HG02938 (cell line): ENCODE results near the gene ERCC6.

ENCODE experiments used
- ATAC-seq: cut with Tn5 transposase; IDR thresholded peaks from one replicate; pipeline ENCODE4 v1.9.1; 2021; ENCODE audit warnings: mild to moderate bottlenecking, moderate library complexity; ENCODE audit not compliant: unreplicated experiment

The ERCC6 gene

DNA sequence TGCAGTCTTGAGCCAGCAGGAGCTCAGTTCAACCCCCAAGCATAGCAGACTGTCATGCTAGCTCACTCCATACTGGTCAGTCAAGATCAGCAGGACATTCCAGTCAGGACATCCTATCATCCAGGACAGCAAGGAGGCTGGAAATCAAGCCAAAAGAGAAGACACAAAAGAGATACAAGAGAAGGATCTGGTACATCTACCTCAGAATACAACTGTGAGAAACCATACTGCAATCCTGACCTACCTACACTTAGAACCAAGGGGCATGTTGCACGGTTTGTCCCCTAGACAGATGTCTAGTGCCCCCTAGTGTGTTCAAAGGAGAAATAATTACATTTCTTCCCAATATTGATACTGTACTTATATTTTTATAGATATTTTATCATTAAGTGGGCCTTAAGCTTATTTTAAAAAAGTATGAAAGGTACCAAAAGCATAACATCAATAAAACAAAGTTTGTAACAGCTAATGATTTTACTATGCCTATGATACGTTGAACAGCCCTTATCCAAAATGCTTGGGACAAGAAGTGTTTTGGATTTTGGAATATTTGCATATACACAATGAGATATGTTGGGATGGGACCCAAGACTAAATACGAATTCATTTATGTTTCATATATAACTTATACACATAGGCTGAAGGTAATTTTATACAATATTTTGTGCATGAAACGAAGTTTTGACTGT lies 26.7 kb downstream of the ERCC6 start:
- no peak for ATAC-seq

- no peak for ATAC-seq
These were observed 29.1 kb downstream of the ERCC6 start for GRCh38 chr10:49509771-49510303.

DNA sequence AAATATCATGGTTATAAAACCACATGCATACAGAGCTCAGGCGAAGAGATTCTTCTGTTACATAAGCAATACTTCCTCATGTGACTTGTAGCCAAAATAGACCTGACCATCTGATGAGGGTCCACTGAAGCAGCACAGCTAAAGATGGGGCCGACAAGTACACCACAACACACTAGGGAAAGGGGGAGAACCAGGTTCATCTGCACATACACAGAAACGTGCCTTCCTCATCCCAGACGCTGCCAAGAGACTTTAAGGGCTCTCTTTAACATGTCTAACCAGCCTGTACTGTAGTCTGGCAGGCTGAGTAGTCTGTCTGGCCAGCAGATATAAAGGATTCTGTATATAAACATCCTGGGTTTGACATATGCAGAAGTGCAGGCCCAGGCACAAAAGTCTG lies 30.3 kb downstream of the ERCC6 start:
- ATAC-seq, result no peak

DNA sequence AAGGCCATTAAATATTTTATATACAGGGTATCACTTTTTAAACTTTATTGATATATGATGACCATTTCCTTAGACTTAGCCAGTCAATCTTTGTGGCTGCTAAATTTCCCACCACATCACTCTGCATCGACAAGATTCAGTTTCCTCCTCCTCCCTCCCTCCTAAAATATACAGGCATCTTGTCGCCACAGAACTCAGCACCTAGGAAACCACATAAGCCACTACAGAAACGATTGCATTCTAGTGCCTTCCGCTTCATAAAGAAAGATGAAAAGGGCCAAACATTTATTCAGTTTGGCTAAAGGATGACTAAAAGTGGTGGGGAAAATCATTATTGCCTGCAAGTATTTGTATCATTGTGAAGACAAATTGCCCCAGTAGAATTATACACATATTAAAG lies 30.7 kb downstream of the ERCC6 start:
- no peak for ATAC-seq

DNA sequence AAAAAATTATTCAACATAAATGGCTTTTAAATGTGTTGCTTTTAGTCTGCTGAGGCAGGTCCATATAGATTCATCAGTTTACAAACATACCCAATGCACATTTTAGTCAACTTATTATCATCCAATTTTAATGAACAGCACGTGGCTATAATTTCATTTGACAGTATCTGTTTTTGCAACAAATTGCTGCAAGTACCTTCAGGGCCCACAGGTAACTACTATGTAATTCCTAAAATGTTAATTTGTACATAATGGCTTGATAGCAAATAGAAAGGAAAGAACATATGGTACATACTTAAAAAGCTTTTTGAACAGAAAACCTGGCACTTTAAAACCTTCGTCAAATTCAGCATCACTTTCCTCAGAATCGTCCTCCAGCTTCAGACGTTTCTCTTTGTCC lies 33.3 kb downstream of the ERCC6 start:
- ATAC-seq, result no peak

GRCh38 chr10:49505076-49505475 lies 33.8 kb downstream of the ERCC6 start:
- no peak for ATAC-seq

DNA sequence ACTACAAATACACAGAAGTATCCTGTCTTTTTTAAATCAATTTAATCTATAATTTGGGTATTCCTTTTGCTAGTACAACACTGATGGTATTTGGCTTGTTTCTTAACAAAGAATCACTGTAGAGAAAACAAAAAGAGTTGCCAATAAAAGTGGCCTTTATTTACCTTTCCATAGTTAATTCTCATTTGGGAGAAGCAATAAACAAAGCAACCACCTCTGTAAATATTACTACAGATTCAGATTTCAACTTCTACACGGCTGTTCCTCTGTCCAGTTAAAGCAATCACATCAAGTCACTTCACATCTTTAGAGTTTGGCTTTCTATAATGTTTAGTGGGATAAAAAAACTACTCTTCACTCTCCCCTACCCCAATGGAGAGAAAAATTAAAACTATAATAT lies 34.4 kb downstream of the ERCC6 start:
- no peak for ATAC-seq

DNA sequence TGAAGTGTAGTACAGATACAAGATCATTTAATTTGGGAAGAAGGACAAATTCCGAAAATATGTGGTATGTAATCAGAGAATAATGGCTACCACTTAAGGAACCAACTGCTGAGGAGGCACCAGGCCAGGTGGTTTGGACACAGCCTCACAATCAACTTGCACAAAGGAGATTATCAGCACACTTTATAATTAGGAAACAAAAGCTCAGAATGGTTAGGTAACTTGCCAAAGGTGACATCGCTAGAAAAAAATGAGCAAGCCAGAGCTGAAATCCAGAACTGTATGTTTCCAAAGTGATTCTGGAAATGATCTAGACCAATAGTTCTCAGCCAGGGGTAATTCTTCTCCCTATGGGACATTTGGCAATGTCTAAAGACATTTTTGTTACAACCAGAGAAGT lies 36.6 kb downstream of the ERCC6 start:
- no peak for ATAC-seq

- ATAC-seq, result no peak
These were observed 38.5 kb downstream of the ERCC6 start for GRCh38 chr10:49500412-49500811.

GRCh38 chr10:49499305-49499851 lies 39.5 kb downstream of the ERCC6 start:
- no peak for ATAC-seq

DNA sequence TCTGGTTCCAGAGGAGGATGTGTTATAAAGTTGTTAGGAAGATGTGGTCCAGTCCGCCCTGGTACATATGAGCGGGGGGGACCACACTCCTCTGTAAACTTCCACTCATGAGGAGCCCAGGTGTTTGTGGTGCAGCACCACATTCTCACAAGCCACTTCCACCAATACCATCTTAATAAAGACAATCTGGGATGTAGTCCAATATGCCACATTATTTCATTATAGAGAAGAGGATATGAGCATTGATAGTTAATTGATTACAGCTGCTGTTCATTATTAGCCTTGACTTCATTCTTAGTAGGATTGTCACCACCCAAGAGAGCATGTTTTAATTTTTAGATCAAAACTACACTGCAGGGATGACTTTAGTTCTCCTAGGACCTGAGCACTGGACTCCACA lies 40.5 kb downstream of the ERCC6 start:
- no peak for ATAC-seq

GRCh38 chr10:49497358-49497757 lies 41.6 kb downstream of the ERCC6 start:
- ATAC-seq, result no peak

DNA sequence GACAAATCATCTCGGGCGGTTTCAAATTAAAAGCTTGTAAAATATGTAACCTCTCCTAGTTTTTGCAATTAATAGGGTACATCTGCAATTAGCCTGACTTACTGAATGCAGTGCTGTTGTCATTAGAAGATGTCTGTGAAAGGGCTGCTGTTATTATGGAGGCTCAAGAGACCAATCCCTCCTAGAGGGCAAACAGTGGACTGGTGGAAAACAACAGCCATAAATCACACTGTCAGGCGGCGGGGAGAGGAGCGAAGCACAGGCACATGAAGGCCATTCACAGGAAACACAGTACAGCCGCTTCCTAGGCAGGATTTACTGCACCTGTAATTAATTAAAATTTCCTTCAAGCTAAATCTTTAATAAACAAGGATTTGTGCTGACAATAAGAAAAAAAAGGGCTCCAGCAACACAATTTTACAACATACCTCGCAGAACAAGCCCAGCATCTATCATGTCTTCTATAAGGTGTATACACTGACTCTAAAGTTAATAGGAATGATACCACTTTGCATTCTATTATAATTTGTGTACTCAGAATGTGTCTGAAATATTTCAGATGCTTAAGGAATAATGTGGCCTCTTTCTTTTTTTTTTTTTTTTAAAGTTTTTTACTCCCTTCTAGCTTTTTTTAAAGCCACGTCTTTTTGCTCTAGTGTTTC lies 50.7 kb downstream of the ERCC6 start:
- ATAC-seq, result no peak

- ATAC-seq, result no peak
These were observed 52.2 kb downstream of the ERCC6 start for GRCh38 chr10:49486738-49487137.

DNA sequence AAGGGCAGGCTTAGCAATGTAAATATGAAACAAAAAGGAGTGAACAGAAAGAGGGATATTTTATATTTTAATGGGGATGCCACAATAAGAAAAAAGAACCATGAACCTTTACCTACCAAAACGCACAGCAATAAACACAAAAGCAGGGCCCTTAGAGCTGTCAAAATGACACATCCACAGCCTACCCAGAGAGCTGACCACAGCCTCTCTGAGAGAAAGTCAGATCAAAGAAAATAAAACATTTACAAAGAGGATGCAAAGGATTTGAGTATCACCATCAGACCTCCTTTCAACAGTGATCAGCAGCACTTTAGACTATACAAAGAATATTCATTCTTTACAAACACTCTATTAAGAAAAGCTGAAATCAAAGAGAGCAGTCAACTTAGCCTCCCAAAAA lies 52.9 kb downstream of the ERCC6 start:
- no peak for ATAC-seq

DNA sequence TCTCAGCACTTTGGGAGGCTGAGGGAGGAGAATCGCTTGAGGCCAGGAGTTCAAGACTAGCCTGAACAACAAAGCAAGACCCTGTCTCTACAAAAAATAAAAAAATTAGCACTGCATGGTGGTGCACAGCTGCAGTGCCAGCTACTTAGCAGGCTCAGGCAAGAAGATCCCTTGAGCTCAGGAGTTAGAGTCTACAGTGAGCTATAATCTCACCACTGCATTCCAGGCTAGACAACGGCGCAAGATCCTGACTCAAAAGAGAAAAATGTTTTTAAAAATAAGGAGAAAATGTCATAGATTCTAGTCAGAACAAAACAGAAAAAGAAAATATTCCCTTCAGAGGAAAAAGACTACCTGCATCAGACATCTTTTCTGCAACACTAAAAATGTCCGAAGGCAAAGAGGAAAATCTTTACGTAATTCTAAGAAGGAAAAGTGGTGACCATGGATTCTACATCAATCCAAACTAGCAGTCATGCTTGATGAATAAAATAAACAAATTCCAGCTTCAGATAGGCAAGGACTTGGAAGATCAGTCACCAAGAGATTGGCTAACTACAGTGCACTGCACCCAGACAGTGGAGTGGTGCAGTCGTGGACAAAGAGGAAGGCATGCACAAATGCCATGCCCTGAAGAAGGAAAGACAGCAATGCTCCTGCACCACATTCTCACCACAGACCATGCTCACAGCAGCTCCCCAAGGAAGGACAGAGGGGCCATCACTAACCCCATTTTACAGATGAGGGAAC lies 54.3 kb downstream of the ERCC6 start:
- no peak for ATAC-seq

DNA sequence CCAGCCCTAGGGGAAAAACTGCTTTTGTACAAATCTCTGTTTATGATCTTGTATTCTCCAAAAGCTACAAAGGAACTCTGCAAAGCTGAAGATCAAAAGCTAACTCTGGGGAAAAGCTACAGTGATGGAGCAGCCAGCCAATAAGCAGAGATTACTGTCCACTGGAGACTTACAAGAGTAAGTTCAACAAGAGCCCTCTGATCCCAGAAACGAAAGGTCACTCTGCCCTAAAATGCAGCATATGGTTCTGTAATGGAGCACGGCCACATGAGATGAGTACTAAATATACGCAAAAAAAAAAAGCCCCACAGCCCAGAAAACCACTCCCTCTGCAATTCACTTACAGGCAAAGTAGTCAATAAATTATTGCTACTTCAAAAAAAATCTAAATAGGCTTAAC lies 60.1 kb downstream of the ERCC6 start:
- ATAC-seq, result no peak

DNA sequence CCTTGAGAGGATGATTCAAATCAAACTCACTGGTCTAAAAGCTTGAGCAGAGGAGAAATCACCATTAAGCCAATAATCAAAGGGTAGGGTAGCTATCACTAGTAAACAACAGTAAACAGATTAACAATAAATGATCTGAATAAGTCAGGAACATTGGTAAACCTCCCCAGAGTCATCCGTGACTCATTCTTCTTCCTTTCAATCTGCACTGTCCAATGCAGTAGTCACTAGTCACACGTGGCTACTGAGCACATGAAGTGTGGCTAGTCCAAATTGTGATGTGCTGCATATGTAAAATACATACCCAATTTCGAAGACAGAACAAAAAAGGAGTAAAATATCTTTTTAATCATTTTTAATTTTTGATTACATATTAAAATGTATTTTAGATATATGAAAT lies 64.0 kb downstream of the ERCC6 start:
- no peak for ATAC-seq

- no peak for ATAC-seq
These were observed 67.4 kb downstream of the ERCC6 start for GRCh38 chr10:49471532-49471931.

DNA sequence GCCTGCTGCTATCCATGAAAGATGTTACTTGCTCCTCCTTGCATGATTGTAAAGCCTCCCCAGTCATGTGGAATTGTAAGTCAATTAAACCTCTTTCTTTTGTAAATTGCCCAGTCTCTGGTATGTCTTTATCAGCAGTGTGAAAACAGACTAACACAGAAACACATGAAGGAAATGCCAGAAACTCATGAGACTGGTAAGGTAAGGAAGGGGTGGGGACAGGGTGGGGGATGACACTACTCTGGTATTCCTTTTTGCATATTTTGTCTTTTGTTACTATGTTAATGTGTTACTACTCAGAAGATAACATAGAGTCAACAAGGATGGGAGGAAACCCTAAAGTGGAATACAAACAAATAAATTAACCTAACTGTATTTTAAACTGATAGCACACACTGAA lies 73.2 kb downstream of the ERCC6 start:
- ATAC-seq, result no peak
